ENCODE data around the gene METTL22. TPM values are rescaled to one million over a fixed set of nuclear protein-coding genes. Genes with fewer than 3 reads are reported as not detected.
A peak's percentile ranks its signal among the peaks of the same experiment; 100 is the strongest.
"Not testable (repeated sequence)": the region's sequence is repeated elsewhere in the genome, so short reads cannot be mapped to it uniquely, and the experiment has no call there.

Gene METTL22
- total RNA-seq, 1 donor from 2014 or later, result 41.1 TPM

DNA sequence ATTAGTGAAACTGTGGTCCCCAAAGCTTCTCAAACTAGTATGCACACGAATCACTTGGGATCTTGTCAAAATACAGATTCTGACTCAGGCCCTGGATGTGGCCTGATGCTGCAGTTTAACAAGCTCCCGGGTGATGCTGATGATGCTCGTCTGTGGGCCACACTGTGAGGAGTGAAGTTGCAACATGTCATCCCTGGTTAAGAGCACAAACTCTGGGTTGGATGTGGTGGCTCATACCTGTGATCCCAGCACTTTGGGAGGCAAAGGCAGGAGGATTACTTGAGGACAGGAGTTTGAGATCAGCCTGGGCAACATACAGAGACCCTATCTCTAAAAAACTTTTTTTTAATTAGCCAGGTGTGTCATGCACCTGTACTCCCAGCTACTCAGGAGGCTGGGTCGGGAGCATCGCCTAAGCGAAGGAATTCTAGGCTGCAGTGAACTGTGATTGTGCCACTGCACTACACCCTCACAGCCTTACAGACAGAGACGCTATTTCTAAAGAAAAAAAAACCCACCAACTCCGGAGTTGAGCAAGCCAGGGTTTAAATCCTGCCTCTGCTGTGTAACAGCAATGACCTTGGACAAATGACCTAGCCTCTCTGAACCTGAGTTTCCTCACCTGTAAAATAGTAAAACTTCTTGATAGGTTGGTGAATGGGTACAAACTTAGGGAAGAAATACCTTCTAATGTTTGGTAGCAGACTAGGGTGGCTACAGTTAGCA, 28.5 kb downstream of the METTL22 start:
- H3K4me1 Mint-ChIP-seq, result peaks cover 7% of the 10 kb centered on the region
- peaks cover 11% of the 10 kb centered on the region for H3F3A ChIP-seq (ENCODE audit: low read depth)
- no peaks in the 10 kb centered on the region for H4K20me1 ChIP-seq (ENCODE audit: low read depth)
- no peak overlapping the region for H2AFZ ChIP-seq (replicated peaks)
- no peaks in the 10 kb centered on the region for H3K36me3 ChIP-seq
- H3K79me2 ChIP-seq (ENCODE audit: low read depth), result no peaks in the 10 kb centered on the region
- peaks cover 11% of the 10 kb centered on the region for H3K27me3 Mint-ChIP-seq (ENCODE audit: insufficient read depth, low read depth)
- H3K27me3 ChIP-seq, result no peaks in the 10 kb centered on the region
- H3K9me3 ChIP-seq (ENCODE audit: low read depth), result no peaks in the 10 kb centered on the region
- no peak overlapping the region for H3K9ac ChIP-seq
- TF ChIP-seq EZH2 (IDR thresholded peaks at IDR 0.05) (no peak), CTCF (IDR thresholded peaks at IDR 0.05) (no peak), EZH2phosphoT487 (IDR thresholded peaks at IDR 0.05) (no peak)
- H3K4me3 Mint-ChIP-seq, result no peak overlapping the region
- DNase-seq (ENCODE audit: low spot score), result no peak
- no peak overlapping the region for H3K4me3 ChIP-seq
- H3K9me3 Mint-ChIP-seq, result no peaks in the 10 kb centered on the region
- H3K4me2 ChIP-seq, result no peak overlapping the region
- H3K4me1 ChIP-seq, result no peaks in the 10 kb centered on the region
- H3K36me3 Mint-ChIP-seq, result peaks cover 13% of the 10 kb centered on the region
- no peak overlapping the region for H3K27ac Mint-ChIP-seq
- H3K27ac ChIP-seq, result no peak overlapping the region

- not testable (repeated sequence) for H3K4me3 Mint-ChIP-seq
- DNase-seq (ENCODE audit: low spot score), result peak; percentile 32
Measured at GRCh38 chr16:8651958-8652357, 30.5 kb downstream of the METTL22 start.

GRCh38 chr16:8655184-8655717, 33.8 kb downstream of the METTL22 start:
- peak; percentile 49 for DNase-seq (ENCODE audit: low spot score)
- Histone ChIP-seq H3F3A (ENCODE audit: low read depth) (peaks cover 4% of the 10 kb centered on the region), H4K20me1 (ENCODE audit: low read depth) (no peaks in the 10 kb centered on the region), H2AFZ (replicated peaks) (no peak overlapping the region), H3K27me3 (no peaks in the 10 kb centered on the region), H3K79me2 (ENCODE audit: low read depth) (no peaks in the 10 kb centered on the region), H3K4me1 (no peaks in the 10 kb centered on the region), H3K4me3 (no peak overlapping the region), H3K27ac (no peak overlapping the region), H3K36me3 (no peaks in the 10 kb centered on the region), H3K4me2 (no peak overlapping the region), H3K9ac (no peak overlapping the region), H3K9me3 (ENCODE audit: low read depth) (no peaks in the 10 kb centered on the region)
- Mint-ChIP-seq H3K4me1 (peaks cover 7% of the 10 kb centered on the region), H3K27me3 (ENCODE audit: insufficient read depth, low read depth) (peaks cover 8% of the 10 kb centered on the region), H3K4me3 (no peak overlapping the region), H3K36me3 (no peaks in the 10 kb centered on the region), H3K9me3 (no peaks in the 10 kb centered on the region), H3K27ac (no peak overlapping the region)
- TF ChIP-seq CTCF (IDR thresholded peaks at IDR 0.05) (peak; percentile 67), EZH2phosphoT487 (IDR thresholded peaks at IDR 0.05) (no peak)

More at GRCh38 chr16:8651958-8652357, 30.5 kb downstream of the METTL22 start:
- not testable (repeated sequence) for H3K27me3 ChIP-seq; H3K4me1 Mint-ChIP-seq; H3K36me3 ChIP-seq; H3K9ac ChIP-seq; H3K36me3 Mint-ChIP-seq; H4K20me1 ChIP-seq (ENCODE audit: low read depth); H3K9me3 Mint-ChIP-seq; H3K4me3 ChIP-seq; H2AFZ ChIP-seq (replicated peaks); H3K4me1 ChIP-seq; H3K79me2 ChIP-seq (ENCODE audit: low read depth); H3K27ac ChIP-seq; H3K9me3 ChIP-seq (ENCODE audit: low read depth); H3K4me2 ChIP-seq
- Mint-ChIP-seq H3K27me3 (ENCODE audit: insufficient read depth, low read depth) (peaks cover 11% of the 10 kb centered on the region), H3K27ac (peak overlapping the region; percentile 81)
- peaks cover 11% of the 10 kb centered on the region for H3F3A ChIP-seq (ENCODE audit: low read depth)
- TF ChIP-seq CTCF (IDR thresholded peaks at IDR 0.05), result peak; percentile 49
